Activated T-helper 1 cell treated with anti-CD3 and anti-CD28 coated beads, Interleukin-2, amount 50 U/mL, for 16 hours (primary cell): Measurements from ENCODE around the gene PRKAG2.
"Not testable (repeated sequence)": the region's sequence is repeated elsewhere in the genome, so short reads cannot be mapped to it uniquely, and the experiment has no call there.

Experiments
- DNase-seq, 2 donors: peaks; one replicate each; pipeline ENCODE4 v3.0.0-alpha.2; 2020; ENCODE audit warnings: low read depth in 1 of 2, low spot score in 1 of 2

The PRKAG2 gene

GRCh38 chr7:151837285-151838042, 39.5 kb downstream of the PRKAG2 start:
- no peak for DNase-seq

- DNase-seq: no peak
These were observed 40.0 kb downstream of the PRKAG2 start for GRCh38 chr7:151836927-151837205.

GRCh38 chr7:151836191-151836926, 40.6 kb downstream of the PRKAG2 start:
- DNase-seq: no peak

GRCh38 chr7:151835636-151836035, 41.3 kb downstream of the PRKAG2 start:
- DNase-seq: no peak

- no peak for DNase-seq
These were observed 42.5 kb downstream of the PRKAG2 start for GRCh38 chr7:151834271-151835035.

- DNase-seq: no peak
These were observed 43.2 kb downstream of the PRKAG2 start for GRCh38 chr7:151833691-151834090.

- no peak for DNase-seq
These were observed 43.7 kb downstream of the PRKAG2 start for GRCh38 chr7:151833213-151833651.

- no peak for DNase-seq
These were observed 44.3 kb downstream of the PRKAG2 start for GRCh38 chr7:151832656-151833055.

- DNase-seq: no peak
These were observed 44.8 kb downstream of the PRKAG2 start for GRCh38 chr7:151832138-151832537.

GRCh38 chr7:151831606-151832005, 45.3 kb downstream of the PRKAG2 start:
- DNase-seq: no peak

- DNase-seq: no peak
These were observed 46.6 kb downstream of the PRKAG2 start for GRCh38 chr7:151830121-151830830.

GRCh38 chr7:151829707-151830106, 47.2 kb downstream of the PRKAG2 start:
- no peak for DNase-seq

GRCh38 chr7:151827620-151828019, 49.3 kb downstream of the PRKAG2 start:
- DNase-seq: no peak

GRCh38 chr7:151826316-151826715, 50.6 kb downstream of the PRKAG2 start:
- not testable (repeated sequence) for DNase-seq

GRCh38 chr7:151825721-151826120, 51.2 kb downstream of the PRKAG2 start:
- DNase-seq: no peak

GRCh38 chr7:151824373-151824933, 52.5 kb downstream of the PRKAG2 start:
- DNase-seq: no peak

GRCh38 chr7:151823566-151824372, 53.1 kb downstream of the PRKAG2 start:
- DNase-seq: no peak

GRCh38 chr7:151822541-151823181, 54.3 kb downstream of the PRKAG2 start:
- no peak for DNase-seq

- no peak for DNase-seq
These were observed 54.9 kb downstream of the PRKAG2 start for GRCh38 chr7:151821806-151822540.
